AG10803 (cell line): Measurements from ENCODE around the gene LDAF1.

Experiments used
- DNase-seq: peaks from one replicate; pipeline ENCODE4 v3.0.0; 2010; ENCODE audit warnings: low read depth
- H3K4me3 ChIP-seq: 2 replicates; pipeline ENCODE4 v1.5.1; 2011; ENCODE audit warnings: mild to moderate bottlenecking, low read length, control low read depth
- CTCF ChIP-seq: conservative IDR thresholded peaks from 2 replicates; pipeline ENCODE4 v1.5.1; 2011; ENCODE audit warnings: mild to moderate bottlenecking, low read length, control low read depth, inconsistent platforms

The LDAF1 gene

GRCh38 chr16:21156767-21157467 lies 1.6 kb upstream of the LDAF1 start:
- peak; percentile 83 for TF ChIP-seq CTCF
- H3K4me3 ChIP-seq, result no peak overlapping the region
- peak; percentile 81 for DNase-seq

GRCh38 chr16:21157632-21158031 lies 842 bp upstream of the LDAF1 start:
- no peak overlapping the region for H3K4me3 ChIP-seq
- no peak for DNase-seq
- no peak for TF ChIP-seq CTCF

- no peak for TF ChIP-seq CTCF
- peak overlapping the region; percentile 71 for H3K4me3 ChIP-seq
- DNase-seq, result no peak
Measured at GRCh38 chr16:21159281-21159951, 942 bp downstream of the LDAF1 start.

GRCh38 chr16:21160276-21160675 lies 1.8 kb downstream of the LDAF1 start:
- no peak overlapping the region for H3K4me3 ChIP-seq
- DNase-seq, result no peak
- TF ChIP-seq CTCF, result no peak

- H3K4me3 ChIP-seq, result no peak overlapping the region
- no peak for TF ChIP-seq CTCF
- DNase-seq, result peak; percentile 57
Measured at GRCh38 chr16:21161211-21161610, 2.7 kb downstream of the LDAF1 start.

GRCh38 chr16:21162661-21163151 lies 4.2 kb downstream of the LDAF1 start:
- peak; percentile 80 for DNase-seq
- no peak for TF ChIP-seq CTCF

GRCh38 chr16:21163576-21163975 lies 5.1 kb downstream of the LDAF1 start:
- no peak for TF ChIP-seq CTCF
- no peak overlapping the region for H3K4me3 ChIP-seq
- no peak for DNase-seq

More at GRCh38 chr16:21162661-21163151, 4.2 kb downstream of the LDAF1 start:
- H3K4me3 ChIP-seq, result no peak overlapping the region
